ENCODE data around the gene RDX.

DNA sequence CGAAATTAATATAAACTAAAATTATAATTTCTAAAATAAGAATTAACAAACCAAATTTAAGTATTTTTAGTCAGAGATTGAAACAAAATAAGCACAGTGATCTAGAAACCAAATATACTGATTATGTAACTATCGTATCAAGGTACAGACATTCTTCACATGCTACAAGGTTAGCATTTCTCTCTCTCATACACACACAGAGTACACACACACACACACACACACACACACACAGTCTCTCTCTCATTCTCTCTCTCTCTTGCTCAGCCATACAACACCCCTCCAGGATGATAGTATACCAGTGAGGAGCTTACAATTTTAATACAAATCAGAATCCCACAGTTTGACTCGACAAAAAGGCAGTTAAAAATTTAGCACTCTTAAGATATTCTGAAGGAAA is 66.0 kb downstream of the RDX start:
- no peak for TF ChIP-seq CHCHD3 (CRISPR knock-in tag; IDR thresholded peaks at IDR 0.05)
- TF ChIP-seq, protein P1, sequence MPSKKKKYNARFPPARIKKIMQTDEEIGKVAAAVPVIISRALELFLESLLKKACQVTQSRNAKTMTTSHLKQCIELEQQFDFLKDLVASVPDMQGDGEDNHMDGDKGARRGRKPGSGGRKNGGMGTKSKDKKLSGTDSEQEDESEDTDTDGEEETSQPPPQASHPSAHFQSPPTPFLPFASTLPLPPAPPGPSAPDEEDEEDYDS (CRISPR knock-in tag; IDR thresholded peaks at IDR 0.05), result no peak

All from HepG2 (cell line).